GM11168 (cell line): ENCODE data around the gene UMODL1.

Source experiments
- in situ Hi-C: fragments of 300-500 bp; cut with MboI; formaldehyde crosslinking; loops from one replicate; pipeline ENCODE4 v1.12.0; 2022; ENCODE audit warnings: low sequenced_read_pairs; ENCODE audit not compliant: unreplicated experiment

UMODL1 gene

DNA sequence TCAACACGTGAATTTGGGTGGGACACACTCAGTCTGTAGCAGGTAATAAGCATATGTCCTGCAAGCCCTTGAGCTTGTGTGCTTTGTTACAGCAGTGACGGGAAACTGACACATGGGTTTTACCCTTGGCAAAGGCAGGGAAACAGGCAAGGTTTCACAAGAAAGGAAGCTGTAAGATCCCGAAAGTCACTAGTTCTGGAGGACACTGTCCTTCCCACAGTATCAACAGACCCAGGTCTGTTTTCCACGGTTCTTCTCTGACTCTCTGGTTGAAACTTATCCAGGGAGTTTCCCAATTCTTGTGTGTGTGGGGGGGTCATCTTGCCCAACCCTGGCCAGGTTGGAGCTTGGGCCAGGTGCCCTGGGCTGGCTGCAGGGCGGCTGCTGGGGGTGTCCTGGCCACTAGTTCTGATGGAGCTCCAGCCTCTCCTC lies 31.6 kb upstream of the UMODL1 start:
- in situ Hi-C loops, result no loop called here

- in situ Hi-C loops, result no loop called here
Measured at GRCh38 chr21:42039911-42040351, 31.2 kb upstream of the UMODL1 start.

GRCh38 chr21:42040411-42041180 lies 30.5 kb upstream of the UMODL1 start:
- in situ Hi-C loops, result no loop called here

- in situ Hi-C loops, result no loop called here
Measured at GRCh38 chr21:42041246-42041645, 29.9 kb upstream of the UMODL1 start.

- in situ Hi-C loops, result no loop called here
Measured at GRCh38 chr21:42041711-42042110, 29.4 kb upstream of the UMODL1 start.

DNA sequence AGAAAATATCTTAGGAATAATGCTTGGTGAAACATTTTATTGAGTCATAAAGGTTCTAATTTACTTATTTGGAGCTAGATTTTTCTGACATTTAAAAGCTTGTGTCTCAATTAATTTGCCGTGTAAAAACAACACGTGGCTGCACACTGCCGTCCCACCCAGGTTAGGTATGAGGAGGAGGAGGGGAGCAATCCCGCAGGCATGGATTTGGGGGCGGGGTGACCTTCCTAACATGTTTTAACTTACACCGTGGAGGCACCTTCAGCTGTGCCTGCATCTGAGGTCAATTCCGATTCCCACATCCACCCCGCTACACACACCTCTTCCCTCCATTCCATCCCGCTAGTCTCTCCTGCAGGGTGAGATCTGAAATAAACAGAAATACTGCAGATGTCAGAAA lies 28.5 kb upstream of the UMODL1 start:
- in situ Hi-C loops, result no loop called here

DNA sequence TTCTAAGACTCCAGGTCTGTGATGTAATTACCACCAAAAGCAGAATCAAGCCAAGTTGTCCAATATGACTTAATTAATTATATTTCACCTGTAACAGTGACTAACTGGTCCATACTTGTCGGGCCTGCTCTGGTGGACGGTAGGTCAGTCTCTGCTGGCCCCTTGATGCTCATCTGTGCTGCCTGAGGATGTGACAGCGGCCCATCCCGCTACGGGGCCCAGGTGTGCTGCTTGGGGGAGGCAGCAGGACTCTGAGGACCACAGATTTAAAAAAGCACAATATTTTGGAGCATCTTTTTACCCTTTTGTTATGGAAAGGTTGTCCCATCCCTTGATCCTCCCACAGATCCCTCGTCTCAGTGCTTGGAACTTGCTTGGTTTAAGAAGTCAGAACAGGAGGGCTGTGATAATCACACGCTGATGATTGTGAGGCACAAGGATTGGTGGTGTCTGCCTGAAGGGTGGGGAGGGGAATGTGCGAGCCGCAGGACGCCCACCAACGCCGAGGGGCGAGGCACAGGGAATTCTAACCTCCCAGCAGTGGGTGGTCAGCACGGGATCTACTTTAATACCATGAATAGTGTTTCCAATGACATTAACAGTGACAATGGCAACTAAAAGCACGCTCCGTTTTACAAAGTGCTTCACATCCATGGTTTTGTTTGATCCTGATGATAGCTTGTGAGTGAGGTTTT lies 27.8 kb upstream of the UMODL1 start:
- in situ Hi-C loops, result no loop called here

DNA sequence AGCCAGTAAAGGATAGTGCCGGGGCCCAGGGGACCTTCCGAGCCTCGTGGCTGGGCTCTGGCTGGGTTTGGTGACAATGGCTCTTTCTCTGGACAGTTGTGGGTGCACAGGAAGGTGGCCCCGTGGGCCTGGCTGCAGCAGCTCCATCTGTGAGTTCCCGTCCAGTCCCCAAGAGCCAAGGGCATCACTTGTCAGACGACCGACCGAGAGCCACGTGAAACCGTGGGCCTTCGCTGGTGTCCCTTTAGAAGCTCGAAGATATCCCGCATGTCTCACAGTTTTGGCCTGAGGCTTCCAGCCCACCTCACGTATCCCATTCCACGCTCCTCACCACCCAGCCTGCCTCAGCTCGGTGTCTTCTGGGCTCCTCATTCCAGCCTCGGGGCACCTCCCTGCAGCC lies 27.2 kb upstream of the UMODL1 start:
- in situ Hi-C loops, result no loop called here

DNA sequence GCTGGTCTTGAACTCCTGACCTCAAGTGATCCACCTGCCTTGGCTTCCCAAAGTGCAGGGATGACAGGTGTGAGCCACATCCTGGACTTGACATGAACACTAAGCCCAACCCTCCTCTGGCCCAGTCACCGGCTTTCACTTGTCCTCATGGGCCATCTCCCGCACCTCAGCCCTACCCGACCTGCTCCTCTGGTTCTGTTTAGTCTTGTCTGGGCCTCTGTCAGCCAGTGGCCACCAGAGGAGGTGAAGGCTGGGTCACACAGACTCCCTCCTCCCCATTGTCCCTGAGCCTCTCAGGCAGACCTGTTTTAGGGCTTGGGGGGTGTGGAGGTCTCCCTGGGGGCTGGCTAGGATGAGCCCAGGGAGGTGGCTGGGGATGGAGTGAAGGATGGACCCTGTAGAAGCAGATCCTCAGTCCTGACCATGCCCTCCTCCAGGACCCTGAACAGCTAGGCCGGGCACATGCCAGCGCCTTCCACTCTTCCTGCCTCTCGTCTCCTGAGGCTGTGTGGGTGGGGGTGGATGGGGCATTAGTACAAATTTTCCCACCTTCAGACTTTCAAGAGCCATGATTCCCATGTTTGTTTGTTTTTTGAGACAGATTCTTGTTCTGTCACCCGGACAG lies 26.1 kb upstream of the UMODL1 start:
- in situ Hi-C loops, result no loop called here

GRCh38 chr21:42047821-42048613 lies 23.1 kb upstream of the UMODL1 start:
- in situ Hi-C loops, result no loop called here

GRCh38 chr21:42048870-42049577 lies 22.1 kb upstream of the UMODL1 start:
- in situ Hi-C loops, result no loop called here

GRCh38 chr21:42049578-42050430 lies 21.3 kb upstream of the UMODL1 start:
- in situ Hi-C loops, result no loop called here

DNA sequence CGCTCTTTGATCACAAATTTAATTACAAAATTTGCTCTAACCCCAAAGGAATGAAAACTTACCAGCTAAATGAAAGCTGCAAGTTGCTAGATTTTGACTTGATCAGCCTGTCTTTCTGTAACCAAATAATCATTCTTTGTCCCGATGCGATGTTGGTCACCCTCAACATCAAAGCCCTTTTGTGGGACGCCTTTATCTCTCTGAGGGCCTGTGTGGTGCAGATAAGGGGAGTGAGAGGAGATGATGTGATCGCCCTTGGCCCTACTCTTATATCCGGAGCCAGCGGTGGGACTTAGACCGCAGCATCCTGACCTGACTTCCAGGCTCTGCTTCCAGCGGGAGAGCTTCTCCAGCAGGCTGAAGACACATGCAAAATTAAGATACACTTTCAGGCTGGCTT lies 19.3 kb upstream of the UMODL1 start:
- in situ Hi-C loops, result no loop called here

DNA sequence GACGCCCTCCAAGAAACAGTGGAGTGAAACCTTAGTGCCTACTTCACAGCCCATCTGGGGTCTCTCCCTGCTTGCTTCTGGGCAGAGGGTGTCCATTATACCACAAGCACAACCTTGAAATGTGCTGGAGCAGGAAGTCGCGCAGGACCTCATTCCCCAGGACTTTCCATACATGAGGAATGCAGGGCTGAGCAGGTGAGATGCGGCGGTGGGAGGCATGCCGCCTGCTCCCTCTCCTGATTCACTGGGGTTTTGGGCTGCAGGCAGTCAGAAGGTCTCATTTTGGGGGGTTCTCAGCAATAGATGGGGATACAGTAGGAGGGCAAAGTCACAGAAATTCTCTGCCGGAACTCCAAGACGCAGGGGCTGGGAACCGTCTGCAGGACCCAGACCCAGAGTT lies 15.7 kb upstream of the UMODL1 start:
- in situ Hi-C loops, result no loop called here

GRCh38 chr21:42056468-42056867 lies 14.6 kb upstream of the UMODL1 start:
- in situ Hi-C loops, result no loop called here

DNA sequence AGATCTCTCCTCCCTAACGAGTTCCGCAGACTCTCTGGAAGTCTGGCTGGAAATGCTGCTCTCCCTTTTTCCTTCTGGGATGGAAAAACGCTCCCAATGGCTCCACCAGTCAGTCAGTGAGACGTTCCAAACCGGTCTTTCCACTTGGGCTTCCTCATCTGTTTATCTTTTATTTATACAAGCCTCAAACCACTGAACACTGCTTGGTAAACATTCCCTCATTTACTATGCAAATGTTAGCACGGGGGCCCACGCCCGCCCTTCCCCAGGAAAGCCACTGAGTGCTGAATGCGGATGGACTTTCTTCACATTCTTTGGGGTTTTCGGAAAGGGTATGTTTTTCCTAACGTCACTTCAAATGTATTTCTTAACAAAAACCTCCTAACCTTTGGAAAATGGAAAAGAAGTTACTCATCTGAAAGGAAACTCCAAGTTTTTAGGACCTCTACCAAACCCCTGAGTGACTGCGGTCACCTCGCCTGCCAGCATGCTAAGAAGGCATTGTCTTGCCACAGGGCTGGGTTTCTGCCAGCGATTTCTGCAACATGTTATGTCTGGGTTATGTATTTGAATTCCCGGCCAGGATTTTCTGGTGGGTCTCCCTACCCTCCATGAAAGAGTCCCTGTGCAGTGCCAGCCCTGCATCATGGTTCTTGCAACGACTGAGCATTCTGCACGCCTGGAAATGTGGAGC lies 14.0 kb upstream of the UMODL1 start:
- in situ Hi-C loops, result no loop called here

DNA sequence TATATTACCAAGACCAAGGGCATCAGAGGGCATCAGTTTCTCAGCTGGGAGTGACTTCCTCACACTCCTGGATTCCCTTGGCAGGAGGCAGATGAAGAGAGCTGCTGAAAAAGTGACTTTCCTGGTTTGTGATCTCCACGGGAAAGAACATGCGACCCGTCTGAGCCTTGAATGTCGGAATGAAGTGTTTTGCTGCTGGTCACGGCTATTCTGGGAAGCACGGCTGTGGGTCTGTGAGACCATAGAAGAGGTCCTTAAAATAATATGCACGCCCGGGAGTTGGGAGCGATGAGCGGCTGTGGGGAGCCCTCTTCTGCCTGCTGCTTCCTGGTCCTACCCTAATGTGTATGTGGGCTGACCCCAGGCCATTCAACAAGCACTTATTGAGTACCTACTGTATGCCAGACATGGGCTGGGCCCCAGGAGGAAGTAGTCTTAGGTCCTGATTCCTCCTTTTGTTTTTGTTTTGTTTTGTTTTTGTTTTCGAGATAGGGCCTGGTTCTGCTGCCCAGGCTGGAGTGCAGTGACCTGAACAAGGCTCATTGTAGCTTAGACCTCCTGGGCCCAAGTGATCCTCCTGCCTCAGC lies 13.2 kb upstream of the UMODL1 start:
- in situ Hi-C loops, result no loop called here

GRCh38 chr21:42058631-42059111 lies 12.4 kb upstream of the UMODL1 start:
- in situ Hi-C loops, result no loop called here
